Ramos (cell line): ENCODE results near the gene GAS2L2.
"Not testable (repeated sequence)": the region's sequence is repeated elsewhere in the genome, so short reads cannot be mapped to it uniquely, and the experiment has no call there.

Experiments used
- in situ Hi-C: fragments of 300-500 bp; cut with MboI; formaldehyde crosslinking; loops from one replicate; pipeline ENCODE4 v1.14.3; 2022; ENCODE audit warnings: low sequenced_read_pairs; ENCODE audit not compliant: unreplicated experiment

GAS2L2 gene

DNA sequence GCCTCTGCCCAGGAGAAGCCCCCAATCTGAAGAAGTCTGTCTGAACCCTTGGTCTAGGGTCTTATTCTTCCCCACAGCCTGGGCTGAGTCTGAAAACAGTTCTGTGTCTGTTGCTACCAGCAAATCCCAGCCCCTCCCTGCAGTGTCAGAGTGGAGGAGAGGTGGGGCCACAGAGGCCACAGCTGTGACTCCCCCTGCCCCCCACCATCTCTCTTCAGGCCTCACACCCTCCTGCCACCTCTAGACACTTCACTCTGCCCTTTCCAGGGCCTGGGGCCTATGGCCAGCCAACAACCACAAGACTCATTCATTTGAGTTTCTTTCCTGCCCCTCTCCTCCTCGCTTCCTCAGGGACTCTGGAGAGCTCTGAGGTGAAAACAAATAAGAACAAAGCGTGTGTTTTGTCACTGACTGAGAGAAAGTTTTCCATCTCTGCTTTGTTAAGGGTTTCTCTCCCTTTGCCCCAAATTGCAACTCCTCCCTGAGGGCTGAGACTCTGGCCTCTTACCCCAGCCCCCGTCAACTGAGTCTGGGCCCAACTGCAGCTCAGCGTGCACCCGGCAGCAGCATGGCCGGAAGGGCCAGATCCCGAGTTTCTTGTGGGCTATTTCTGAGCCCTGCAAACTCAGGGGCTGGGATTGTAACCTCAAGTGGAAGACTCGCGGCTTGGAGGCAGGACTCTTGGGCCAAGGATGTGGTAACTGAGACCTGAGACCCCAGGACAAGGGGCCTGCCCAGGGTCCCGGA, 20.8 kb upstream of the GAS2L2 start:
- in situ Hi-C loops = no loop called here

- in situ Hi-C loops = no loop called here
Measured at GRCh38 chr17:35773129-35773528, 20.1 kb upstream of the GAS2L2 start.

GRCh38 chr17:35769895-35770486, 17.0 kb upstream of the GAS2L2 start:
- in situ Hi-C loops = no loop called here

DNA sequence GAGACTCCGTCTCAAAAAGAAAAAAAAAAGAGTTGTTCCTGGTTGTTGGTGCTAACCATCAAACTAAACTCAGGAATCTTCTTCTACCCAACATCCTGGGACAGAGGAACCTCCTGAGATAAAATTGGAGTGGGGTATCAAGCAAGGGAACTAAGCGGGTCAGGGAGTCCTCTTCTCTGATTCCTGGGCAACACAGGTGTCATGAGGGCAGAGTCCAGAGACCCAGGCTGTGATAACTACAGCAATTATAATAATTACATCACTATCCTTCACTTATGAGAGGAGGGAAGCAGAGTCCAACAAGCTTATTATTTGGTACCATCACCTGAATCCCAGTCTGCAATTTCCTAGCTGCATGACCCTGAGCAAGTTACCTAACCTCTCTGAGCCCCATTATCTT, 15.8 kb upstream of the GAS2L2 start:
- in situ Hi-C loops = no loop called here

GRCh38 chr17:35766903-35767510, 14.0 kb upstream of the GAS2L2 start:
- in situ Hi-C loops = no loop called here

GRCh38 chr17:35766489-35766877, 13.4 kb upstream of the GAS2L2 start:
- in situ Hi-C loops = no loop called here

- in situ Hi-C loops = no loop called here
Measured at GRCh38 chr17:35765756-35766488, 12.9 kb upstream of the GAS2L2 start.

DNA sequence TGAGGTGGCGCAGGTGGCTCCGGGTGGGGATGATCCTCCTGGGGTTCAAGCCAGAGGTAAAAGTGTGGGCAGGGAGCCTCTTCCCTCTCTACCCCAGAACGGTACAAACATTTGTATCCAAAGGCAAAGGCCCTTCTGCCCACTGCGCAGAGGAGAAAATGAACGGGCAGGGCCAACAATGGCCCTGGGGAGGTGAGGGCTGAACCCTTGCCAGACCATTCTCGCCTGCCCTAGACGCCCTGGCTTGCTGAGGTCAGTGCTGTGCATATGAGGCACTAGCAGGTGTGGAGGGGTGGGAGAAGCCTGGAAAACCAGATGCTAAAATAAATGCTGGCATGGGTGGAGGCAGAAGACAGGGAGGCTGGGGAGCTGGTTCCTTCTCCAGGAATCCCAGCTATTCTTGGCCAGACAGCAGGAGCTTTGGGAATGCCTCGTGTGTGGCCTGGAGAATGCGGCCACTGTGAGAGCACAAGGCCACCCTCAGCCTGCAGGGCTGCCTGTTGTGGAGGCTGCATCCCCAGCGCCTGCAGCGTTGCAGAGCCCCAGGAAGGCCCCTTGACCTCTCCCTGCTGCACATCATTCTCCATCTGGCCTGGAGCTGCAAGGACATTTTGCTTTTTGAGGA, 12.2 kb upstream of the GAS2L2 start:
- in situ Hi-C loops = no loop called here

DNA sequence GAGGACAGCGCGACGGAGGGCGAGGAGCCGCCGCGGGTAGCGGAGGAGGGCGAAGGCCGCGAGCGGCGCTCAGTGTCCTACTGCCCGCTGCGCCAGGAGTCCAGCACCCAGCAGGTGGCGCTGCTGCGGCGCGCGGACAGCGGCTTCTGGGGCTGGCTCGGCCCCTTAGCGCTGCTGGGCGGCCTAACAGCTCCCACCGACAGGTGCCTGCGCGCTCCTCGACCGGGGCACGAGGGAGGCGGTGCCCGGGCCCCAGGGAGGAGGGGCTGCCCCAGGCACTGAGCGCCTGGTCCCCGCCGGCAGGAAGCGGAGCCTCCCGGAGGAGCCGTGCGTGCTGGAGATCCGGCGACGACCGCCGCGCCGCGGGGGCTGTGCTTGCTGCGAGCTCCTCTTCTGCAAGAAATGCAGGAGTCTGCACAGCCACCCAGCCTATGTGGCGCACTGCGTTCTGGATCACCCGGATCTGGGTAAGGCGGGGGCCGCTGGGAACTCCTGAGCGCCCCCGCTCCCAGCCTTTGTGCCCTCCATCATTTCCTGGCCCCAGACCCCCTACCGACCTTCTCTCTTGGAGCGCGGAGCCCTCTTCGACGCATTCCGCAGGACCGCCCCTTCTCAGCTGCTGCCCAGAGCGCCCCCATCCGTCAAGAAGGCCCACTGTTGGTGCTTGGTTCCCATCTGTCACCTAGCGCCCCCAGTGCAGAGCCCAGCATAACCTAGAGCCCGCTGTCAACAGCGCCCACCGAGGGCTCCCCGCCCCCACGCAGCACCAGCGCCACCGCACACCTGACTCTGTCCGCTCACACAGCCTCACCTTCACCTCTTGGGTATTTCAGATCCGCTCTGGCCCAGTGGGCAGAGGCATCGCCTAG, 11.3 kb upstream of the GAS2L2 start:
- in situ Hi-C loops = loop anchor here (5.0 kb wide), 1 partner anchor 43 kb away; the partner anchor contains the start of gene TAF15

DNA sequence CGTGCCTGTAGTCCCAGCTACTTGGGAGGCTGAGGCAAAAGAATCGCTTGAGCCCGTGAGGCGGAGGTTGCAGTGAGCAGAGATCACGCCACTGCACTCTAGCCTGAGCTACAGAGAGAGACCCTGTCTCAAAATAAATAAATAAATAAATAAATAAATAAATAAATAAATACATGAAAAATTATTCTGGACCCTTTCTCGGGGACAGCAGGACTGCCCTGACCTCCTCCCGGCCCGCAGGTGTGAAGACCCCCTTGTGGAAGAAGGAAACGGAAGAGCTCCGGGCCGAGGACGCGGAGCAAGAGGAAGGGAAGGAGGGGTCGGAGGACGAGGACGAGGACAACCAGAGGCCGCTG, 10.7 kb upstream of the GAS2L2 start:
- in situ Hi-C loops = loop anchor here (5.0 kb wide), 1 partner anchor 44 kb away; the partner anchor contains the start of gene TAF15

- in situ Hi-C loops = loop anchor here (5.0 kb wide), 1 partner anchor 46 kb away; the partner anchor contains the start of gene TAF15
Measured at GRCh38 chr17:35761601-35762000, 8.6 kb upstream of the GAS2L2 start.

DNA sequence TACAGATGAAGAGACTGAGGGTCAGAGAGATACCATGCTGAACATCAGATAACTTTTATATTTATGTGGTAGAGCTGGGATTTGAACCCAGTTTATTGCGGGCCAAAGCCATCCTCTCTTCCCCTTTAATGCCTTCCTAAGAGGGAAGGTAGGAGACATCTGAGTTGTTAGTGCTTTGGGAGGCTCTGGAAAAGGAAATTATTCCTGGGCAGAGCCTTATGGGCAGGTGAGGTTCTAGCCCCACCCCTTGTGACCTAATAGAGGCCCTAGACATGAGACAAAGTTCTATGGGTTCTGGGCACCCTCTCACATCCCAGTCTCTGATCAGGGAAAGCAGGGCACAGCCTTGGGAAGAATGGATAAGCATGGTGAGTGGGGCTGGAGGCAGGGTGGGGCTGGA, 7.5 kb upstream of the GAS2L2 start, which contains the start of gene C17orf50:
C17orf50 (plus strand) TSS at position 301 of the 400 bp plus-strand sequence; CDS start at position 356, 55 bp downstream.
- in situ Hi-C loops = loop anchor here (5.0 kb wide), 1 partner anchor 47 kb away; the partner anchor contains the start of gene TAF15

DNA sequence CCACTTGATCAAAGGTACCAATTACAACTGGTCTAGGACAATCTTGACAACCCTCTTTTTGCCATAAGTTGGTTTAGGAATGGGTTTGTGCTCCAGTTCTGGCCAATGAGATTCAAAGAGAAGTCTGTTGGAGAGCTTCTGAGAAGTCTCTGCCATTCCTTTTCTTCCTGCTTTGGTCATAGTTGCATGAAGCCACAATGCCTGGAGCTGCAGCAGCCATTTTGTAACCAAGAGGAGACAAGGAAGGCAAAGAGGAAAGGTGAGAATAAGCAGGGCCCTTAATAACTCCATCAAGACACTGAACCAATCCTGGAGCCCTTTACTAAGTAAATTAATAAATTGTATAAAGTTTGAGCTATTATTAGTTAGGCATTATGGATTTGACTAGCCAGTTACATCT, 4.2 kb upstream of the GAS2L2 start:
- in situ Hi-C loops = no loop called here

- in situ Hi-C loops = no loop called here
Measured at GRCh38 chr17:35752471-35752870, 568 bp downstream of the GAS2L2 start.

GRCh38 chr17:35751541-35751940, 1.5 kb downstream of the GAS2L2 start:
- in situ Hi-C loops = not testable (repeated sequence)

DNA sequence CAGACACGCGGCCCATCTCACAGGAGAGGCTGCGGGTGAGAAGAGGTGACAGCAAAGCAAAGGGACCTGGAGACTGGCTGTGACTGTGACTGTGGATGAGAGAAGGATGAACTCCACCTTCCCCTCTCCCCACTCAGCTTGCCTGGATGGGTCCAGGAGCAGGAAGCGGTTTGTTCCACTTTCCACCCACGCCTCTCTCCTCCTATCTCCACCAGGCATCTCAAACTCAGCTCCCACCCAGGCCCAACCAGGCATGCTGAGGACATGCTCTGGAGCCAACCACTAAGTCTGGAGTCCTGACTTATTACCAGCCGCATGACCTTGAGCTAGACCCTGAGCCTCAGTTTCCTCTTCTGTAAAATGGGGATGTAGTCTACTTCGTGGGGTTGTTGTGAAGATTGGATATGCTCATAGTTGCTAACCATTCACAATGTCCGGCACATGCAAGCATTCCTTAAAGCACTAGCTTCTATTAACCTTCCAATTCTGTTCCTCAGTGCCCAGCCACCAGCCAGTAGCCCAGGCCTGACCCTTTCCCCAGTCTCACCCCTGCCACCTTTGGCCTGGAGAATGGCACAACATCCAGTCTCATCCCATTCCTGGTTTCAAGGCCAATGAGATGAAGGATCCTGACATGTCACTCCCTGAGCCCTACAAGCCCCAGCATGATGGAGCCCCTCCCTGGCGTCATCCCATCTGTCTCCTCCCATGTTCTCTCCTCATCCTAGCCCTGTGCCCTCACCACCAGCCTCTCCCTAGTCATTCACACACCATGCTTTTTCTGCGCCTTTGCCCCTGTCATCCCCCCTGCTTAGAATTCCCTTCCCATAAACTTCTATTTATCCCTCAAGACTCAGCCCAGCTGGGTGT, 2.3 kb downstream of the GAS2L2 start:
- in situ Hi-C loops = no loop called here

DNA sequence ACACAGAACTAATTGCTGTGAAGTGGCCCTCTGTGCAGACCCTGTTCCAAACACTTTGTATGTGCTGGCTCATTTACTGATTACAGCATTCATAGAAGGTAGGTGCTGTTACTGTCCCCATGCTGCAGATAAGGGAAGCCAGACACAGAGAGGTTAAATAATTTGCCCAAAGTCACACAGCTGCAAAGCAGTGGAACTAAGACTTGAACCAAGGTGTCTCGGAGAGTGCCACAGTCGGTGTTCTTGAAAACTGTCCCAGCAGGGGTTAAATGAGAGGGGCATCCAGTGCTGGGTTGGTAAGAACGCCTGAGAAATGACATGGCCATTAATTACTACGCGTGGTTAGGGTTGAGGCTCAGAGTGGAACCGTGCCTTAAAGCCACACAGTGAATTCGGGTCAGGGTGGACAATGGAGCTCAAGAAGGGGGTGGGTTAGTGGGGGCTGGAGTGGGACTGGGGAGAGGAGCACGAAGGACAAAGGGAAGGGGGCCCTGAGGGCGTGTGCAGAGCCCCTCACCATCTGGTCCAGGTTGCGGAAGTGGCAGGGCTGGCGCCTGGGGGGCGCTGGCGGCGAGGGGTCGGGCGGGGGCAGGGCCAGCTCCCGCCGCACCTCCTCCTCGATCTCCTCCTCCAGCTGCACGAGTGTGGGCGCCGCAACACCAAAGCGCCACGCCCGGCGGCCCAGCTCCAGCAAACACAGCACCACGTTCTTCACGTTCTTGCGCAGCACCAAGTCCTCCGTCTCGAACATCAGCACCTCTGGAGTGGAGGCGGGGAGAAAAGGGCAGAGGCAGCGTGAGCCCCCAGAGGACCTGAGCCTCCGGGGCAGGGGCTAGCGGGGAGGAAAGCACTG, 3.3 kb downstream of the GAS2L2 start:
- in situ Hi-C loops = loop anchor here (5.0 to 10.0 kb wide), 2 partner anchors 142 to 435 kb away; no protein-coding TSS in a partner anchor
